A375 (cell line): ENCODE measurements around the gene FOXG1. TPM values are rescaled to one million over a fixed set of nuclear protein-coding genes. Genes with fewer than 3 reads are reported as not detected.

Source experiments
- total RNA-seq: library from RNA; depleted of rRNA; stranded (reverse); fragments of >200 nt; shearing (Covaris generic); gene quantifications from 2 replicates; pipeline ENCODE4 v1.2.3, GENCODE V29; 2014; rRNA removed

The FOXG1 gene
- not detected in 2 replicates for total RNA-seq

GRCh38 chr14:28766469-28766955, at the start of gene FOXG1:
TSS of gene FOXG1 (plus strand) at chr14:28766787. CDS start at chr14:28767280, 493 bp downstream.

